Activated naive CD4-positive, alpha-beta T cell treated with anti-CD3 and anti-CD28 coated beads, Interleukin-2, amount 10 ng/mL, durations not matched to agents 7 days and 5 days (primary cell): ENCODE measurements around the gene STK32A.

Source experiments
- CTCF ChIA-PET: fragments of 350-600 bp; sonication (Branson Sonifier 250); formaldehyde crosslinking; loops from one replicate; lab custom pipeline; 2021; ENCODE audit warnings: antibody characterized with exemption; lab: Charles Lee
- DNase-seq: peaks from one replicate; pipeline ENCODE4 v3.0.0-alpha.2; 2020
- H3K27ac Mint-ChIP-seq: one replicate; pipeline ENCODE4 v1.8.0; 2021; ENCODE audit warnings: mild to moderate bottlenecking, moderate library complexity, mixed read lengths
- H3K27me3 Mint-ChIP-seq: one replicate; pipeline ENCODE4 v1.8.0; 2021; ENCODE audit warnings: mild to moderate bottlenecking, mixed read lengths
- H3K36me3 Mint-ChIP-seq: one replicate; pipeline ENCODE4 v1.8.0; 2021; ENCODE audit warnings: mixed read lengths
- H3K4me1 Mint-ChIP-seq: one replicate; pipeline ENCODE4 v1.8.0; 2021; ENCODE audit warnings: mixed read lengths
- H3K4me3 Mint-ChIP-seq: one replicate; pipeline ENCODE4 v1.8.0; 2021; ENCODE audit warnings: mild to moderate bottlenecking, moderate library complexity, mixed read lengths
- H3K9me3 Mint-ChIP-seq: one replicate; pipeline ENCODE4 v1.8.0; 2021; ENCODE audit warnings: mixed read lengths

Gene STK32A

DNA sequence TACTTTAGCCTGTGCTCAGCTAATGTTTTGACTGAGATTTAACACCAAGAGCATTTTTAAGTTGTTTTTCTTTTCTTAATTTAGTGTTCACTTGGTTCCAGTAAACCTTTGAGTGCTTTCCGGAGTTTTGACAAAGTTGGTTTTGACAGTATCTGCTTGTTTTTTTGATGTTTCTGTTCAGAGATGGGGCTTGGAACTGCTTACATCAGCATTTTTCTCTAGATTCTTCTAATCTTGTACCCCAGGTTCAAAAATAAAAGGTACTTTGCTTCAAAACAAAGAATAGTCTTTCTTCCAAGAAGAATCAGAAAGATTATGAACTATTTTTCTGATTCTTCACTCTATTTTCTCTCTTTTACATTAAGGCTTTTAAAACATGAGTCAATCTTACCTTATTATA is 142.9 kb downstream of the STK32A start:
- H3K4me3 Mint-ChIP-seq, result no peak overlapping the region
- no peak for DNase-seq
- no peaks in the 10 kb centered on the region for H3K36me3 Mint-ChIP-seq
- no peaks in the 10 kb centered on the region for H3K4me1 Mint-ChIP-seq
- CTCF ChIA-PET, result no interaction called here
- H3K27me3 Mint-ChIP-seq, result no peaks in the 10 kb centered on the region
- H3K27ac Mint-ChIP-seq, result no peak overlapping the region
- H3K9me3 Mint-ChIP-seq, result no peaks in the 10 kb centered on the region

- H3K27ac Mint-ChIP-seq, result no peak overlapping the region
- no peak for DNase-seq
- no peak overlapping the region for H3K4me3 Mint-ChIP-seq
- no peaks in the 10 kb centered on the region for H3K27me3 Mint-ChIP-seq
- no peaks in the 10 kb centered on the region for H3K4me1 Mint-ChIP-seq
- H3K9me3 Mint-ChIP-seq, result no peaks in the 10 kb centered on the region
- CTCF ChIA-PET, result no interaction called here
- H3K36me3 Mint-ChIP-seq, result no peaks in the 10 kb centered on the region
Measured at GRCh38 chr5:147381555-147381954, 146.7 kb downstream of the STK32A start.

- Mint-ChIP-seq H3K4me1 (no peaks in the 10 kb centered on the region), H3K9me3 (no peaks in the 10 kb centered on the region), H3K4me3 (no peak overlapping the region), H3K36me3 (no peaks in the 10 kb centered on the region), H3K27me3 (no peaks in the 10 kb centered on the region), H3K27ac (no peak overlapping the region)
- DNase-seq, result no peak
- CTCF ChIA-PET, result no interaction called here
Measured at GRCh38 chr5:147382776-147383175, 147.9 kb downstream of the STK32A start.

DNA sequence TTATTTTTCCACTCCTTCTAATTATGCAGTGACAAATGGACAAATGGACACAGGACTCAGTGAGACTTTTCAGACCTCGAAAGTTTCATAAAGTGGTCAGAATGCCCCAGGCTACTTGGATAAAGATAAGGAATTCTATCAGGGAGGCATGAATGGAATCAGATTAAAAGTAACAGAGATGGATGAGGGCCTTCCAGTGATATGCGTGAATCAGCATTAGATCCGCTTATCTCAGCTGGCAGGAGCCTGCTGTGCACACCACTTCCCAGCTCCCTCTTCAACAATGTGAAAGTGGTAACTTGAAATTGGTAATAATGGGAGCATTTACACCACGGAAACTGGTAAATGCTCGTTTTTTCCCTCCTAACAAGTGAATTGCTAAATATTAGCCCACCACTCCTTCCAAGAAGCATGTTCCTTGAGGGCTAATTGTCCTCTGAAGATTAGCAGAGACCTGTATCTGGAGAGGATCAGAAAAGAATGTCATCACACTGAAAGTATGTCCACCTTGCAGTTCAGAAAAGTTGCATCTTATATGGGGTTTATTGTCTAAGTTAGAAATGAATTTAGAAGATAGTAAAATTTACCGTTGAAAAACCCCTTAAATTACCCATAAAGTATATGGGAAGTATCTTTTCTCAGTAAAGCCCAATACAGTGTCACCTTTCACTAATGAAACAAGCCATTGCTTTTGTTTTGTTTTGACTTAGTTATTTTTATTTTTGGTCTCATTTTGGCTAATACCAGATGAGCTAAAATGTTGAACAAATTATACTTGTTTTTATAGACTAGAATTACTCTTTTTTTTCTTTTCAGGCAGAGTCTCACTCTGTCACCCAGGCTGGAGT is 149.7 kb downstream of the STK32A start:
- H3K4me1 Mint-ChIP-seq, result no peaks in the 10 kb centered on the region
- H3K27ac Mint-ChIP-seq, result no peak overlapping the region
- H3K36me3 Mint-ChIP-seq, result no peaks in the 10 kb centered on the region
- H3K4me3 Mint-ChIP-seq, result no peak overlapping the region
- DNase-seq, result no peak
- H3K9me3 Mint-ChIP-seq, result no peaks in the 10 kb centered on the region
- CTCF ChIA-PET, result no interaction called here
- no peaks in the 10 kb centered on the region for H3K27me3 Mint-ChIP-seq

DNA sequence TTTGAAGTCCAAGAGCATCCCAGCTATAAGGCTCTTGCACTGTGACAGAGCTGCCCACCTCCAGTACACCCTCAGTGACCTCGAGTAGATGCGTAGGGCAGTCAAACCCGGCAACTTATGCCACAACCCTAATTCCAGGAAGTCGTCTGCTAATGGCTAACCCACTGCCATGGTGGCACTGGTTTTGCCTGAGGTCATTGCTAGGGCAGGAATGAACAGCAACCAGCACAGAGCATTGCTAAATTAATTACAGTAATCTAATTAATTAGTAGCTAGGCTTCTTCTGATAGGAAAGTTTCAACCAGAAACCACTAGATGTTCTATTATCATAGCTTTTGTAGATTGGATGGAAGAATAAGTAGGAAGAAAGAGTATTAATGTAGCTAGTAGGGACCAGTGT is 152.3 kb downstream of the STK32A start:
- Mint-ChIP-seq H3K4me3 (no peak overlapping the region), H3K27me3 (no peaks in the 10 kb centered on the region), H3K36me3 (no peaks in the 10 kb centered on the region), H3K27ac (no peak overlapping the region), H3K4me1 (no peaks in the 10 kb centered on the region), H3K9me3 (no peaks in the 10 kb centered on the region)
- CTCF ChIA-PET, result no interaction called here
- DNase-seq, result no peak

DNA sequence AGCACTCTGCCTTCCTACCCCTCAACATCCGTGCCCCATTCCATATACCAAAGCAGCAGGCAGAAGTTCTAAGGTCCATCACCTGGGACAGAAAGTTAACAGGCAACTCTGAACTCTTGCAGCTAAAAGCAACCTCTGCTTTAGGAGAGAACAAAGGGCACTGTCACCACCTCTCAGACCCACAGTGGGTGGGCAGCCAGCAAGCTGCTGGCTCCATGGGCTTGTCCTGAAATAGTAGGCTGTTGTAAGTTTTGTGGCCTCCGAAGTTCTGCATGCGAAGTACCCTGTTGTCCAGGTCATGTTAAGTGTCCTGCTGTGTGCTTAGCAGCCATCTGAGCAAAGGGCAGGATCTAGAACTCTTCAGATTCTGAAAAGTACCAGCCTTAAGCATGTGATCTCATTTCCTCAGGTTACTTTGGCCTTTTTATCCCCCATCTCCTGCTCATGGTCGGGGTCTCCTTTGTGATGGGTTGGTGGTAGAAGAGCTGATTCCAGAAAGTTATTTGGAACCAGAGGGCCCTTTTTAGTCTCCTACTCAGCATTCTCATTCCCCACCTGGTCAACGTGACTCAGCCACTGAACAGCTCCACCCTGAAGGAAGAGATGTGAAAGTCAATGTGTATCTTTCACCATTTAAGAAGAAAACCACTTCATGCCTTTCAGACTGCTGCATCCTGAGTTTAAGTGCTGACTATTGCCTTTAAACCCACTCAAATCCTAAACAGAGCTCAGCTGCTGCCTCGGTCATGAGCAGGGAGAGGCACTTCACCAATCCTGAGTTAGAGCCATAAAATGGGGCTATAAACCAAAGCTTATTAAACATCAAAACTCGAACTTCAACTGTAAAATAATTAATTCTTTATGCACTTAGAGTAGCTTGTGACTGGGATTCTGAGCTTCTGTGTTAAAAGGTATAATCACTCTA is 153.6 kb downstream of the STK32A start:
- H3K36me3 Mint-ChIP-seq, result no peaks in the 10 kb centered on the region
- CTCF ChIA-PET, result interaction anchor here (0.6 kb wide), 1 partner anchor 539 kb away, joined by 3 read pairs; no protein-coding TSS in a partner anchor
- H3K4me1 Mint-ChIP-seq, result no peaks in the 10 kb centered on the region
- DNase-seq, result no peak
- H3K9me3 Mint-ChIP-seq, result no peaks in the 10 kb centered on the region
- no peak overlapping the region for H3K4me3 Mint-ChIP-seq
- H3K27me3 Mint-ChIP-seq, result no peaks in the 10 kb centered on the region
- no peak overlapping the region for H3K27ac Mint-ChIP-seq

- CTCF ChIA-PET, result interaction anchor here (0.8 kb wide), 1 partner anchor 21 kb away, joined by 3 read pairs; no protein-coding TSS in a partner anchor
- Mint-ChIP-seq H3K4me1 (no peaks in the 10 kb centered on the region), H3K27me3 (no peaks in the 10 kb centered on the region), H3K9me3 (no peaks in the 10 kb centered on the region), H3K36me3 (no peaks in the 10 kb centered on the region), H3K4me3 (no peak overlapping the region), H3K27ac (no peak overlapping the region)
- no peak for DNase-seq
Measured at GRCh38 chr5:147390654-147391225, 155.9 kb downstream of the STK32A start.

DNA sequence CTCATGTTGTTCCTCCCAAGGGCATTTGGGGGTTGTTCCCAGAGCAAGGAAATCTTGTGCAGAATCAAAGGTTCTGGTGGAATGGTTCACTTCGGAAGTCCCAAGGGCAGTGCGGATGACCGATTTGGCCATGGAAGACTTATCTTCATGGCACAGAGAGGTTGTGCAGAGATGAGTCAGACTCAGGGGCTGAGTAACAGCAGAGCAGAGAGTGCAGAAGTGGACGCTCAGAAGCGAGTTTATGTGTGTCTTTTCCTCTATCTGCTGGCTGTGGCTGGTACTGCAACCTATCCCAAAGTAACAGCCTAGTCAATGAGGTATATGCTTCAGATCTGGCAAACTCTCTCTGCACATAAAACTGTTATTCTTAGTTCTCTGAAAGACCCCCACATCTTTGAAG is 157.0 kb downstream of the STK32A start:
- Mint-ChIP-seq H3K27me3 (no peaks in the 10 kb centered on the region), H3K4me1 (no peaks in the 10 kb centered on the region), H3K9me3 (no peaks in the 10 kb centered on the region), H3K27ac (no peak overlapping the region), H3K4me3 (no peak overlapping the region), H3K36me3 (no peaks in the 10 kb centered on the region)
- no peak for DNase-seq
- CTCF ChIA-PET, result no interaction called here

DNA sequence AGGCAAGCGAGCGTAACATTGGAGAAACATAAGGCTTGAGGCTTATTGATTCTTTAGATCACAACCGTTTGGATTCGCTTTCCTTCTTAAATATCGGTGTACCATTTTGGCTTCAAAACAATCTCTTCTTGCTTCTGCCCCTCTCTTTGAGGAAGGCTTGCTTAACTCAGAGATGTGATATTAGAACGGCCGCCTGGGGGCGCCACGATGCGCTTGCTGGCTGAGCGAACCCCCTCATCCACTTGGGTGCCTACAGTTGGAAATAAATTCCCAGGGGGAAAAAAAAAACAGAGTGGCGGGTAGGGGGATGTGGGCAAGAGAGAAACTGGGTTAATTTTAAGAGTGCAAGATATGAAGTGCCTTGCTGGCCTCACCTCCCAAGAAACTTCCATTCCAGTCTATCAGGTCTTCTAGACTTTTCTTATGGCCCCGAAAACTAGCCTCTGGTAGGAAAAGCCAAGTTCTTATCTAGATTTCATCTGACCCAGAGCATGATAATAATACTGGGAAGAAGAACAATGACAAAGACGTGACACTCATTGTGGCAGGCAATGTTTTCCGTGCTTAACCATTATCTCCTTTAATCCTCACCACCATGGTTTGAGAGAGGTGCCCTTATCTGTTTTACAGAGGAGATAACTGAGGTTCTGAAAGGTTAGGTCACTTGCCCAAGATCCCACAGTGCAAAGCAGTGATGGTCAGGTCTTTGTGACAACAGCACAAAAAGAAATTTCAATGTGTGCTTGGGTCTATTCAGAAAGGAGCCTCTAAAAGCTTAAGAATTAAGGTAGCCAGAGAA is 159.2 kb downstream of the STK32A start:
- CTCF ChIA-PET, result no interaction called here
- no peak overlapping the region for H3K4me3 Mint-ChIP-seq
- H3K4me1 Mint-ChIP-seq, result no peaks in the 10 kb centered on the region
- H3K27me3 Mint-ChIP-seq, result no peaks in the 10 kb centered on the region
- H3K27ac Mint-ChIP-seq, result no peak overlapping the region
- H3K9me3 Mint-ChIP-seq, result no peaks in the 10 kb centered on the region
- no peaks in the 10 kb centered on the region for H3K36me3 Mint-ChIP-seq
- no peak for DNase-seq

DNA sequence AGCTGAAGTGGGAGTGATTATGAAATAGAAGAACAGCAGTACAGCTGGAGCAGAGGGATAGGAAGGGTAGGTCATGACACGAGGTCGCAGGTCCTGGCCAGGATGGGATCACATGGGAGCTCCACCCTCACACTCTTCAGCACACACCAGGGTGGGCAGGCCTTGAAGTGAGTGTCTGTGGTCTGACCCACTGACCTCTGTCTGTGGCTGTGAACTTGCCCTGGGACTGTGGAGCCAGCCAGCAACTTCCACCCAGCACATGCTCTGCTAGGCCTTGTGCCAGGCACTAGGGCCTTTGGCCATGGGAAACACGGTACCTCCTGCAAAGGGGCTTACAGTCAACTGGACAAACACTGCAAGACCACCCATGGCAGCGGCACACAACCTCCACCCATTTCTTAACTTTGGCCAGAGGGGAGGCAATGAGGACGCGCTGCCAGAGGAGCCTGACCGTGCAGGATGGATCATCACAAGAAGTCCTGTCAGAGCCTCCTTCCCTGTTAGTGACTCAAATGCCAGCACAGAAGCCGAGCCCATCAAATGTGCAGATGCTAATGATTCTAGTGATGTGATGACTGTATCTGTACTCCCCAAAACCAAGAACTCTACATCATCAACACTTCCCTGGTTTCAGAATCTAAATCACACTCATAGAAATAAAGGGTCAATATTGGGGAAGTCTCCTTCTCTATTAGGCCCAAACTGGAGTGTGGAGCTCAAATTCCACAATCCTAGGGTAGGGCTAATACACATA is 161.4 kb downstream of the STK32A start:
- CTCF ChIA-PET, result no interaction called here
- H3K27ac Mint-ChIP-seq, result no peak overlapping the region
- no peak overlapping the region for H3K4me3 Mint-ChIP-seq
- H3K4me1 Mint-ChIP-seq, result no peaks in the 10 kb centered on the region
- DNase-seq, result no peak
- H3K9me3 Mint-ChIP-seq, result no peaks in the 10 kb centered on the region
- H3K27me3 Mint-ChIP-seq, result no peaks in the 10 kb centered on the region
- H3K36me3 Mint-ChIP-seq, result no peaks in the 10 kb centered on the region

DNA sequence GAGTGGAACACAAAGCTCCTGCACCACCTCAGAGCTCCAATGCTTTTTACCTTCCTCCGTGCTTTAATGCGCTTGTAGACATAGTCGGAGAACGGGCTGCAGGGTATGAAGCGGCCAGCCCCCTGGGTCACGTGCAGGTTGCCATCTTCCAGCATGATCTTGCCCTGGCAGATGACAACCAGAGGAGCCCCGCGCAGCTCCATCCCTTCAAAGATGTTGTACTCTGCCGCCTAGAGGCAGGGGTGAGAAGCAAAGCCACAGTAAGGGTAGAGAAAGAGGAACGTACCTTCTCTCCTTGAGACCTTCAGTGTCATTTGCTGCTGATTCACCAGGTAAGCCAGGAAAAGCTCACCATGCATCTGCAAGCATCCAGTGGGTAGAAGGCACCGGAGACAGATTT is 162.8 kb downstream of the STK32A start:
- CTCF ChIA-PET, result no interaction called here

DNA sequence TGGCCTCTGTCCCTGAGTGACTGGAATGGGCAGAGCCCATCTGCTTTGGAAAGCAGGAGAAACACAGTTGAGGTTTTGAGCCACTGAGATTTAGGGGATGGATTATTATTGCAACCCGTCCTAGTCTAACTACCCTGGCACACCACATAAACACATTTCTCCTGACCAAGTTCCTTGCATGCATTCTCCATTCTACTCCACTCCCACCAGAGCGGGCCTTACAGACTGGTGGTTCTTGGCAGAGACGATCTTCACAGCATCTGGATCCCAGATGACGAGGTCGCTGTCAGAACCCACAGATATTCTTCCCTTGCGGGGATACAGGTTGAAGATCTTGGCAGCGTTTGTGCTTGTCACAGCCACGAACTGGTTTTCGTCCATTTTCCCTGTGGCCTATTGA is 164.0 kb downstream of the STK32A start:
- Mint-ChIP-seq H3K27me3 (no peaks in the 10 kb centered on the region), H3K27ac (no peak overlapping the region)
- CTCF ChIA-PET, result no interaction called here

More for the DNA sequence above, 162.8 kb downstream of the STK32A start:
- no peaks in the 10 kb centered on the region for H3K4me1 Mint-ChIP-seq
- H3K27me3 Mint-ChIP-seq, result no peaks in the 10 kb centered on the region
- no peaks in the 10 kb centered on the region for H3K36me3 Mint-ChIP-seq
- no peaks in the 10 kb centered on the region for H3K9me3 Mint-ChIP-seq
- no peak overlapping the region for H3K27ac Mint-ChIP-seq
- no peak for DNase-seq
- H3K4me3 Mint-ChIP-seq, result no peak overlapping the region

DNA sequence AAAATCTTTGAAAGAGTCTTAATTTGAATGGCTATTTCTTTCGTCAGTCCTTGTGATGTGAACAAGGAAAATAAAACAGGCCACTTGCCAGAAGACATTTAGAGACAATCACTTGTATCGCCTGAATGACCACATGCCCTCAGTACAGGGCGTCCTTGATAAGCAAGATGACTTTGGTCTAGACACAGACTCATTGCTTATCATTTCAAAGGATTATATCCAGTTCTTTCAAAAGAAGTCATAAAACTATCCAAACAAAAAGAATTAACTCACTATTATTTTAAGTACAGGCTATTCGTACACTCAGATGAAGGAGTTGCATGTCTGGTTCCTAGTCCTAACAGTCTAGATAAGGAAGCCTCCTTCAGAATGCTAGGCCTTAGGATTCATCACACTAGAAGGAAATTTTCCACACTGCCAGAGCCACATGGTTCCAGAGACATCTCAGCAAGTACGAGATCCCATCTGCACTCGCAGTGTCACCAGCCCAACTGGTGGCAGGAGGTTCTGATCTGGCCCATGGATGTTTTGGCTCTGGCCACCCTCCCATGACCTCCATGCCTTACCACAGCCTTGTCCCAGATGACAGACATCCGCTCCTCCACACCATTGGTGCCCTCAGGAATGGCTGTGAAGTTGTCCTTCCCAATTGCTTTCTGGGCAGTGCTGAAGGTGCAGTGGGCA is 165.4 kb downstream of the STK32A start:
- H3K4me3 Mint-ChIP-seq, result no peak overlapping the region
- no peak overlapping the region for H3K27ac Mint-ChIP-seq
- no peak for DNase-seq
- no peaks in the 10 kb centered on the region for H3K9me3 Mint-ChIP-seq
- no peaks in the 10 kb centered on the region for H3K4me1 Mint-ChIP-seq
- no peaks in the 10 kb centered on the region for H3K27me3 Mint-ChIP-seq
- CTCF ChIA-PET, result no interaction called here
- no peaks in the 10 kb centered on the region for H3K36me3 Mint-ChIP-seq

More for the DNA sequence above, 164.0 kb downstream of the STK32A start:
- Mint-ChIP-seq H3K36me3 (no peaks in the 10 kb centered on the region), H3K4me1 (no peaks in the 10 kb centered on the region), H3K4me3 (no peak overlapping the region), H3K9me3 (no peaks in the 10 kb centered on the region)
- no peak for DNase-seq
